ACHN (cell line): ENCODE results near the gene RAB7A.
"Not testable (repeated sequence)": the region's sequence is repeated elsewhere in the genome, so short reads cannot be mapped to it uniquely, and the experiment has no call there.

Experiments
- DNase-seq: peaks from one replicate; pipeline ENCODE4 v3.0.0-alpha.2; 2015
- in situ Hi-C: cut with HindIII; loops from 2 replicates; pipeline ENCODE4 v1.10.0; 2017; ENCODE audit warnings: low sequenced_read_pairs, low pct_ligation_motif_present, low pct_unique_long_range_greater_than_20kb

RAB7A gene

DNA sequence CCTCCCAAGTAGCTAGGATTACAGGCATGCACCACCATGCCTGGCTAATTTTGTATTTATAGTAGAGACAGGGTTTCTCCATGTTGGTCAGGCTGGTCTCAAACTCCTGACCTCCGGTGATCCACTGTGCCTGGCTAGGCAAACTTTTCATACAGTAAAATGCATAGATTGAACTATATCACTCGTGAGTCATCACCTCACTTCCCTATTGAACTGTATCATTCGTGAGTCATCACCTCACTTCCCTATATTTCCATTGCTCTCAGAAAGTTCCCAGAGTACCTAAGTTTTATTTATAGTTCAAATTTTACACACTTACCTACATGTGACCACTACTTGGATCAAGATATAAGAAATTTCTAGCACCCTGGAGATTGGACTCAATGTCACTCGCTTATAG lies 79.8 kb downstream of the RAB7A start:
- DNase-seq = no peak
- in situ Hi-C loops = no loop called here

GRCh38 chr3:128806588-128806987 lies 80.6 kb downstream of the RAB7A start:
- no peak for DNase-seq
- in situ Hi-C loops = no loop called here

DNA sequence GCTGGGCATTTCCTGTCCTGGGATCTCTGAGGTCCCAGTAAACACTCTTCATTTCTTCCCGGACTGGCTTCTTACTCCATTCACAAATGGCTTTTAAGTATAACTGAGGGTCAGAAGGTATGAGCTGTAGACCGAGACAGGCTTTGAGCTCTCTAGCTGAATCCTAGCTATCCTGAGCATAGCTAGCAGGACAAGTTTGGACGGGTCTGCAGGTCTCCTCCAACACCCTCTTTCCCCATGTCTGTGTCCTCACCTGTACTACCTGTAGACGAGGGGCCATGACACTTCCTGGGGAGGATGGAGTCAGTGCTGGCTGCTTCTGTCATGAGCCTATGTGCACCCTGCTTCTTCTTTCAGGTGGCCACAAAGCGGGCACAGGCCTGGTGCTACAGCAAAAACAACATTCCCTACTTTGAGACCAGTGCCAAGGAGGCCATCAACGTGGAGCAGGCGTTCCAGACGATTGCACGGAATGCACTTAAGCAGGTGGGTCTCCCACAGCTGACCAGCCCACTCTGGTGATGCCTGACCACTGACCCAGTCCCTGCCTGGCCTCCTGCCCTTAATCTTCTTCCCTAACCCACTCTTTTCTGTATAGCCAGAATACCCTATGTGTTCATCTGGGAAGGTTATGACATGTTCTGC lies 81.3 kb downstream of the RAB7A start:
- DNase-seq = no peak
- in situ Hi-C loops = no loop called here

DNA sequence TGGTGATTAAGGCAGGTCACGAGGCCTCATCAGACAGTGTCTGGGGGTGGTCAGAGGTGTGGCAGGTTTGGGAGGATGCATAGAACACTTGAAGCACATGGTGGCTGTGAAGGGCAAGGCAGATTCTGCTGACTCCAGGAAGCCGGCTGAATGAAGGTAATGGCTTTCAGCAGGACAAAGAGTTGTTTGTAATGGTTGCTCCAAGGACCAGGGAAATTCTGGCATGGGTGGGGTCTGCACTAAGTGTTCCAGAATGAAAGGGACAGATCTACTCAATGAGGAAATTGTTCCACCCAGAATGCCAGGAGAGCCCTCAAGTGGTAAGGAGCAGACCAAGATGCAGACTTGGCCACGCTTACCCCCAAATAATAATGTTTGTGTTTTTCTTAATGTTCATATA lies 82.7 kb downstream of the RAB7A start:
- no peak for DNase-seq

DNA sequence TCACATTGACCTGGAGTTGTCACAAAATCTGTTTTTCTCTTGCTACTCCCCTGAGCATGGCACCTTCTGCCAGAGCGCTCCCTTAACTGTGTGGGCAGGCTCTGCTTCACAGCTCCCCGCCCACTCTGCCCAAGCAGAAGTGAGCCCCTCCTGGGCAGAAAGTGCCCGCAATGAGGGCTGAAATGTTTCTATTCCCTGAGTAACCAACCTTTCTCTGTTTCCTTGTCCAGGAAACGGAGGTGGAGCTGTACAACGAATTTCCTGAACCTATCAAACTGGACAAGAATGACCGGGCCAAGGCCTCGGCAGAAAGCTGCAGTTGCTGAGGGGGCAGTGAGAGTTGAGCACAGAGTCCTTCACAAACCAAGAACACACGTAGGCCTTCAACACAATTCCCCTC lies 87.1 kb downstream of the RAB7A start:
- no peak for DNase-seq
- in situ Hi-C loops = no loop called here

More for the DNA sequence above, 82.7 kb downstream of the RAB7A start:
- in situ Hi-C loops = no loop called here

- in situ Hi-C loops = no loop called here
- DNase-seq = no peak
These were observed 88.1 kb downstream of the RAB7A start for GRCh38 chr3:128814060-128814459.

- in situ Hi-C loops = no loop called here
- DNase-seq = no peak
These were observed 88.7 kb downstream of the RAB7A start for GRCh38 chr3:128814519-128815317.

- in situ Hi-C loops = no loop called here
These were observed 89.5 kb downstream of the RAB7A start for GRCh38 chr3:128815318-128816064.

DNA sequence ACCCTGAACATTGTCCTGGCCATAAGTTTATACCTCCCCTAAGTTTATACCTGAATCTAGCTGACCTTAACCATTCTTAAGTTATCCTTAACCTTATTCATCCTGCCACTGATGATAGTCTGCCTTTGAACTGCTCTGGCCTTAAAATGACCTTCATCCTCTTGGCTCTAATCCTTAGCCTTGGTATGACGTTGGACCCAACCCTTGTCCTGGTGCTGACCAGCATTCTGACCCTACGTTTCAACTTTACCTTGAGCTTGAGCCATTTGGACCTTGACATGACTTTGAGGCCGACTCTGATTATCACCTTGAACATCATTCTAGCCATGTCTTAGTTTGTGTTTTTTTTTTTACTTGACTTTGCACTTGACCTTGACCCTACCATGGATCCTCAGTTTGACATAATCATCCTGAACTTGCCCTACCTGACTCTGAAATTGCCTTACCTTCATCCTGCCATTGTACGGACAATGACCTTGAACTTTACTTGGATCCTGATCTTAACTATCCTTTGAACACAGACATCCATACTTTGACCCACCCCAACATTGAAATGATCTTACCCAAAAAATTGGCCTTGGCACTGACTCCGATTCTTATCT lies 92.3 kb downstream of the RAB7A start:
- no peak for DNase-seq
- in situ Hi-C loops = no loop called here

More at GRCh38 chr3:128815318-128816064, 89.5 kb downstream of the RAB7A start:
- DNase-seq = no peak

DNA sequence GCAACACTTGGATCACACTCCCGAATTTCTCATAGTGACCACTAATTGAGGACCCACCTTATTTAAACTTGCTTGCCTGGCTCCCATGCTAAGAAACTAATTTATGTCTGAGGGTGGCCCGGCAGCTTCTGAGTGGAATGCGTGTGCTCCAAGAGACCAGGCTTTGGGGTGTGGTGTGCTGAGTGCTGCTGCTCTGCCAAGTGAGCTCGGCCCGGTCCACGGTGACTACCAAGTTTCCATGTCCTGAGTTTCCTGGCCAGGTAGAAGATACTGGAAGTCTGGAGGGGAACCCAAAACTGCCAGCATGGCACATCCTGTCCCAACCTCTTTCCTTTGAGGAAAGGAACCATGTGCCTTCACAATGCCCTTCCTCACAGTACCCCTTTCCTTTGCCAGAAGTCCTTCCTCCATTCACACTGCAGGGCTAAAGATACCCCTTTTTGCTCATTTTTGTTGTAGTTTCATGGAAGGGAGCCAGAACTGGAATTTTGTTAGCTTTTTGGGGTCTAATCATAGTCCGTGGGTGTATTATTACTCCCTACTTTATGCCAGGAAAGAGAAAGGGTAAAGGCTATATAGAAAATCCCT lies 94.4 kb downstream of the RAB7A start:
- DNase-seq = no peak
- in situ Hi-C loops = no loop called here

DNA sequence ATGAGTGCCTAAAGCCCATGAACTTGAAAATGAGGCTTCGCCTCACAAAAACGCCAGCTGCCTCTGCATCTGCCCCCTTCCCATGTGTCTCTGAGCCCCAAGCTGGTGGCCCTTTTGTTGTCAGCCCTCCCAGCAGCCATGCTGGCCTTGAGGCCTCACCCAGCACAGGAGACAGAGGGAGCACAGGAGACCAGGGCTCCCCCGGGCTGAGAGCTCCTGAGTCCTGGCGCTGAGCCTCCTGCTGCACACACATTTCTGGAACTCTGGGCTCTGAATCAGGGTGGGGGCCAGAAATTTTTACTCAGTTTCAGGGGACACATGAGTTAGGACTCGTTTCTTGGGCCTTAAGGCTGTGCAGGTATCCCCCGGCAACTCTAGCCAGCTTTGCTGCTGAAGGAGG lies 97.0 kb downstream of the RAB7A start:
- in situ Hi-C loops = no loop called here
- DNase-seq = no peak

DNA sequence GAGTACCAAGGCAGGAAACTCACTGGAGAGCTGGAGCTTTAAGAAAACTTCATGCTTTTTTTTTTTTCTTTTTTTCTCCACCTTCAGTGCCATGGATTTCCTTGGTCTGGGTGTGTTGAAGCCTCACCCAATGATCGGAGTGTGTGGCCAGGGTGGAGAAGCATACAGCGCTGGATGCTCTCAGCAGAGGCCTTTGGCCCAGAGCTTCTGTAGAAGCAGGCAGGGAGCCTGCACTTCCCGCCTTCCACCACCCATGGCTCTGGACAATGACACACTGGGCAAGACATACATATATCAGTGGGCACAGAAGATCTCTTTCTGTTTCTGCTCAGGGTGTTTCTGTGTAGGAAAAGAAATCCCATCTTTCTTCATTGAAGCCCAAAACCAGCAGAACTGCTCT lies 97.6 kb downstream of the RAB7A start:
- in situ Hi-C loops = no loop called here
- DNase-seq = no peak

DNA sequence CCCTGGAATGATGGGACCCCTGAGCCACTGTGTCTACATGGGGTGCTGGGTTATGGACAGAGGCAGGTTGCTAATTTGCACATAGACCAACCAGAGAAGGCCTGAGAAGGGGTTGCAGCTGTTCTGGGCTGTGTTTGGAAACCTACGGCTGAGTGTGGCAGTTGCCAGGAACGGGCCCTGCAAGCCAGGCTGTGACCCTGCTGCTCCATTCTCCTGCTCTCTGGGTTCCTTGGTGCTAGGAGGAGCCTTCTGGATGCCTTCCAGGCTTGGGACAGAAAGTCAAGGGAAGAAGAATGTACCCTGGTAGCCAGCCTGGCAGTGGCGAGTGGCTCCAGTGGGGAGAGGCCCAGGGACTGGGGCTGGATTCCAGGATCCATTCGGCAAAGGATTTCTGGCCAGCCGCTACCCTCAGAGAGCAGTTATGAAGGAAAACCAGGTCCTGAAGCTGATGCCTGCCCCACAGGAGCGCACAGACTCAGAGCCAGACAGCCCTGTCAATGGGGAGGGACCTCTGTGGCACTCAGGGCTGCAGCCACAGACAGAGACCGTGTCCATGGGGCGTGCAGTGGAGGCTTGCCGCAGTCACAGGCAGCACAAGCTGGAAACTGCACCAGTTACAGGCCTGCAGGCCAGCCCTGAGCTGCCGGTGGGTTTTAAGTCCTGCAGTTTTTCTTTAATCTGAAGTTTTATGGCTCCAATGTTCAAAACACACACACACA lies 98.3 kb downstream of the RAB7A start:
- in situ Hi-C loops = no loop called here
- DNase-seq = no peak

DNA sequence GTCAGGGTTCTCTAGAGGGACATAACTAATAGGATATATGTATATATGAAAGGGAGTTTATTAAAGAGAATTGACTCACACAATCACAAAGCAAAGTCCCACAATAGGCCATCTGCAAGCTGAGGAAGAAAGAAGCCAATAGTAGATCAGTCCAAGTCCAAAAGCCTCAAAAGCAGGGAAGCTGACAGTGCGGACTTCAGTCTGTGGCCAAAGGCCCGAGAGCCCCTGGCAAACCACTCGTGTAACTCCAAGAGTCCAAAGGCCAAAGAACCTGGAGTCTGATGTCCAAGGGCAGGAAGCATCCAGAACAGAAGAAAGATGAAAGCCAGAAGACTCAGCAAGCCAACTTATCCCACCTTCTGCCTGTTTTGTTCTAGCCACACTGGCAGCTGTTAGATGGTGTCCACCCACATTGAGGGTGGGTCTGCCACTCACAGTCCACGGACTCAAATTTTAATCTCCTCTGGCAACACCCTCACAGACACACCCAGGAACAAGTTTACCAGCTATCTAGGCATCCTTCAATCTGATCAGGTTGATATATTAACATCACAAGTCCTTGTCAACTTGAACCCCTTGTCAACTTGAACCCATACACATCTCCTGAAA lies 99.2 kb downstream of the RAB7A start:
- in situ Hi-C loops = no loop called here
- DNase-seq = no peak

- DNase-seq, in situ Hi-C loops: not testable (repeated sequence)
These were observed 103.1 kb downstream of the RAB7A start for GRCh38 chr3:128829087-128829486.

DNA sequence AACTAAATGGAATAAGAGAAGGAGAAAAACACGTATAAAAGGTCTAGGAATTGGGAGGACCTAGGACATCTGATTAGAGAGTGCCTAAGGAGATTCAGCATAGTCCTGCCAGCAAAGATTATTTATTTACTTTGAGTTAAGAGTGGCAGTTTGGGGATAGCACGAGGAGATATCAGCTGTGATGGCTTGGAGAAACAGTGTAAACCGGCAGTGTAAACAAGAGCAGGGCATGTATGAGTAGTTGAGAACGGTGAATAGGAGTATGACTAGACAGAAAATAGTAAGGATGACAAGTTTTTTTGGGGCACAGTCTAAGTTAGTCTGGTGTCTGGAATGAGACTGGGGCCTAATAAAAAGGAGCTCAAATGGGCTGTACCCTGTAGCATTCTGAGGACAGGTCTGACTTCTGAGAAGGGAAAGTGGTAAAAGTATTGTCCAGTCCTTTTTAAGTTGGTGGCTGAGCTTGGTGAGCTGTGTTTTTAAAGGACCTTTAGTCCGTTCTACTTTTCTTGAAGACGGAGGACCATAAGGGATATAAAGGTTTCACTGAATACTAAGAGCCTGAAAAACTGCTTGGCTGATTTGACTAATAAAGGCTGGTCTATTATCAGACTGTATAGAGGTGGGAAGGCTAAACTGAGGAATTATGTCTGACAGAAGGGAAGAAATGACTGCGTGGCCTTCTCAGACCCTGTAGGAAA lies 104.1 kb downstream of the RAB7A start:
- in situ Hi-C loops, DNase-seq: not testable (repeated sequence)

DNA sequence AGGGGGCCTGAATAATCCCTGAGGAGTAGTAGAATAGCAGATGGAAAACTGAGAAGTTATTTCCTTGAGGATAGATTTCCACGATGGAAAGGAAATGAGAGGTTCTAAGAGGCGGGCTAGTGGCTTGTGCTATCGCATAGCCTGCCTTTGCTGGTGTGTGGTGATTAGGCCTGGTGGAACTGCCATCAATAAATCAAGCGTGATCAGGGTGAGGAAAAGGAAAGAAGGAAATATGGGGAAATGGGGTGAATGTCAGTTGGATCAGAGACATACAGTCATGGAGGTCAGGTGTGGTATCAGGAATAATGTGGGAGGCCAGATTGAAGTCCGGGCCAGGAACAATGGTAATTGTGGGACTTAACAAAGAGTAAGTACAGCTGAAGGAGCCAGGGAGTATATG lies 104.8 kb downstream of the RAB7A start:
- DNase-seq, in situ Hi-C loops: not testable (repeated sequence)
